SH-SY5Y (cell line): Measurements from ENCODE around the gene POU3F1.

Source experiments
- GATA2 ChIP-seq: IDR thresholded peaks from 2 replicates; pipeline ENCODE4 v1.6.1; 2011; ENCODE audit warnings: mild to moderate bottlenecking, low read depth, low read length
- GATA3 ChIP-seq: IDR thresholded peaks from 2 replicates; pipeline ENCODE4 v1.6.1; 2011; ENCODE audit warnings: low read depth, mild to moderate bottlenecking, low read length, moderate library complexity

- TF ChIP-seq GATA2 (no peak), GATA3 (no peak)
Observed at GRCh38 chr1:38092256-38092655, 45.7 kb upstream of the POU3F1 start.
